CD4-positive, alpha-beta T cell treated with Interleukin-17A for 4 hours (primary cell): Measurements from ENCODE around the gene ZNG1F.
"Not testable (repeated sequence)": the region's sequence is repeated elsewhere in the genome, so short reads cannot be mapped to it uniquely, and the experiment has no call there.

ENCODE experiments used
- DNase-seq: peaks from one replicate; pipeline ENCODE4 v3.0.0-alpha.2; 2020; ENCODE audit warnings: mixed read lengths

Gene ZNG1F

GRCh38 chr9:41189217-41189616, at the start of gene ZNG1F:
ZNG1F (minus strand) TSS chr9:41189317; CDS start chr9:41189258, 59 bp downstream.
- DNase-seq, result not testable (repeated sequence)

- not testable (repeated sequence) for DNase-seq
Measured at GRCh38 chr9:41237110-41237749, 48.1 kb upstream of the ZNG1F start.

- DNase-seq, result not testable (repeated sequence)
Measured at GRCh38 chr9:41236486-41237109, 47.5 kb upstream of the ZNG1F start.

- peak; percentile 42 for DNase-seq
Measured at GRCh38 chr9:41234811-41235805, 46.0 kb upstream of the ZNG1F start.

- not testable (repeated sequence) for DNase-seq
Measured at GRCh38 chr9:41234221-41234620, 45.1 kb upstream of the ZNG1F start.

GRCh38 chr9:41232326-41232725, 43.2 kb upstream of the ZNG1F start:
- not testable (repeated sequence) for DNase-seq

- DNase-seq, result not testable (repeated sequence)
Measured at GRCh38 chr9:41230418-41230817, 41.3 kb upstream of the ZNG1F start.

GRCh38 chr9:41229408-41230401, 40.6 kb upstream of the ZNG1F start:
- DNase-seq, result peak; percentile 4

GRCh38 chr9:41219831-41220230, 30.7 kb upstream of the ZNG1F start:
- DNase-seq, result not testable (repeated sequence)

- not testable (repeated sequence) for DNase-seq
Measured at GRCh38 chr9:41188439-41188838, 678 bp downstream of the ZNG1F start.

- DNase-seq, result not testable (repeated sequence)
Measured at GRCh38 chr9:41174994-41175393, 14.1 kb downstream of the ZNG1F start.

GRCh38 chr9:41150116-41150515, 39.0 kb downstream of the ZNG1F start:
- not testable (repeated sequence) for DNase-seq

- DNase-seq, result not testable (repeated sequence)
Measured at GRCh38 chr9:41141878-41142277, 47.2 kb downstream of the ZNG1F start.

GRCh38 chr9:41128581-41128980, 60.5 kb downstream of the ZNG1F start, which contains the start of gene FOXD4L6:
FOXD4L6 (minus strand) TSS chr9:41128681; CDS start chr9:41128383, 298 bp downstream.
- not testable (repeated sequence) for DNase-seq

- DNase-seq, result not testable (repeated sequence)
Measured at GRCh38 chr9:41126746-41127446, 62.2 kb downstream of the ZNG1F start.

GRCh38 chr9:41125936-41126335, 63.2 kb downstream of the ZNG1F start:
- DNase-seq, result not testable (repeated sequence)

GRCh38 chr9:41125109-41125658, 63.9 kb downstream of the ZNG1F start:
- not testable (repeated sequence) for DNase-seq

GRCh38 chr9:41124250-41125108, 64.6 kb downstream of the ZNG1F start:
- DNase-seq, result not testable (repeated sequence)

GRCh38 chr9:41123812-41124211, 65.3 kb downstream of the ZNG1F start:
- DNase-seq, result not testable (repeated sequence)

- not testable (repeated sequence) for DNase-seq
Measured at GRCh38 chr9:41123396-41123795, 65.7 kb downstream of the ZNG1F start.
